Dedifferentiated amniotic fluid mesenchymal stem cell (primary cell): Measurements from ENCODE around the gene RECQL.
"Not testable (repeated sequence)": the region's sequence is repeated elsewhere in the genome, so short reads cannot be mapped to it uniquely, and the experiment has no call there.

Experiments used
- DNase-seq: peaks from one replicate; pipeline ENCODE4 v3.0.0-alpha.2; 2016; ENCODE audit errors: extremely low spot score

The RECQL gene

DNA sequence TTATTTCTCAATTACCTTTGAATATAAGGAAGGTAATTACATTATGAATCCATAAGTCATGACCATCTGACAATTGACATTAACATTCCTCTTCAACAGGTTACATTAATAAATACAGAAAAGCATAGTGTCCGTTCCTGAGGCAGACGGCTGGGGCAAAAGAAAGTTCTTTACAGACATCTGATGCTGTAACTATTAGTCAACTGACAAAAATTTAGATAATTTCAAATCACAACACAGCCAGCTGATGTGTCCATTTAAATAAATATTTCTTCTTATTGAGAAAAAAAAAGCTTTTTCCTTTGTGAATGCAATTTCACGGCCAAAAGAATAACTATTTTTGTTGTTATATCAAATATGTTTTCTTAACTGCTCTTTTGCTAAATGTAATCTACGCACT lies 73.2 kb downstream of the RECQL start:
- peak; percentile 21 for DNase-seq

DNA sequence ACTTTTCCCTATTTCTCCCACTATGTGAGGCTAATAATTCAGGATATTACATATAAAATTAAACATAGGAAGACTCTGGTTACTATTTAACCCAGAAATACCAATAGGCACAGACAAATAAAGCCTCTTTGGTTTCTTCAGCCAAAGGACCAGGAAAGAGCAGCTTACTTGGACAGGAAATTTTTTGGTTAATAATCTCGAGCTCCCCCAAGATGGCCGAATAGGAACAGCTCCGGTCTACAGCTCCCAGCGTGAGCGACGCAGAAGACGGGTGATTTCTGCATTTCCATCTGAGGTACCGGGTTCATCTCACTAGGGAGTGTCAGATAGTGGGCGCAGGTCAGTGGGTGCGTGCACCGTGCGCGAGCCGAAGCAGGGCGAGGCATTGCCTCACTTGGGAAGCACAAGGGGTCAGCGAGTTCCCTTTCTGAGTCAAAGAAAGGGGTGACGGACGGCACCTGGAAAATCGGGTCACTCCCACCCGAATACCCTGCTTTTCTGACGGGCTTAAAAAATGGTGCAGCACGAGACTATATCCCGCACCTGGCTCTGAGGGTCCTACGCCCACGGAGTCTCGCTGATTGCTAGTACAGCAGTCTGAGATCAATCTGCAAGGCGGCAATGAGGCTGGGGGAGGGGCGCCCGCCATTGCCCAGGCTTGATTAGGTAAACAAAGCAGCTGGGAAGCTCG lies 82.3 kb downstream of the RECQL start:
- not testable (repeated sequence) for DNase-seq
